Measurements from ENCODE around the gene ZNF750. TPM values are rescaled to one million over a fixed set of nuclear protein-coding genes. Genes with fewer than 3 reads are reported as not detected.

ZNF750 gene
- polyA plus RNA-seq, 3 donors = not detected

- Histone ChIP-seq H3K79me2 (ENCODE audit: insufficient read depth, low read length) (no peaks in the 10 kb centered on the region), H3K9ac (ENCODE audit: insufficient read depth, low read length, poor library complexity, severe bottlenecking) (no peak overlapping the region), H3K27ac (ENCODE audit: low read depth in 1 of 2, low read length in 2 of 2) (no peak overlapping the region), H3K4me2 (replicated peaks; ENCODE audit: extremely low read depth, low read length, poor library complexity, severe bottlenecking) (no peak overlapping the region), H3K9me3 (replicated peaks in 1 of 2; ENCODE audit: control insufficient read depth in 1 of 2, insufficient read depth in 1 of 2, low read length in 2 of 2) (no peaks in the 10 kb centered on the region), H3K4me1 (ENCODE audit: control insufficient read depth in 1 of 2, insufficient read depth in 2 of 2, low read length in 2 of 2) (peaks cover 19 to 21% of the 10 kb centered on the region in 2 donors), H3K36me3 (replicated peaks in 1 of 2; ENCODE audit: control insufficient read depth in 1 of 2, insufficient read depth in 2 of 2, low read length in 2 of 2) (no peaks in the 10 kb centered on the region), H3K27me3 (ENCODE audit: control insufficient read depth in 2 of 2, insufficient read depth in 2 of 2, low read length in 2 of 2) (no peaks in the 10 kb centered on the region), H2AFZ (ENCODE audit: insufficient read depth, low read depth, low read length, poor library complexity, severe bottlenecking) (no peak overlapping the region), H3K4me3 (replicated peaks in 1 of 3; ENCODE audit: low read depth in 2 of 3, low read length in 3 of 3) (no peak overlapping the region), H4K20me1 (ENCODE audit: insufficient read depth, low read length) (no peaks in the 10 kb centered on the region)
- intact Hi-C loops (cut with micrococcal nuclease) = no loop called here
- Mint-ChIP-seq H3K27ac (no peak overlapping the region), H3K4me3 (no peak overlapping the region), H3K9me3 (peaks cover 0 to 4% (median 0%) of the 10 kb centered on the region in 7 donors), H3K36me3 (peaks cover 11 to 12% of the 10 kb centered on the region in 2 donors), H3K4me1 (peaks cover 20% of the 10 kb centered on the region), H3K27me3 (ENCODE audit: low read depth in 3 of 3) (peaks cover 0 to 11% (median 0%) of the 10 kb centered on the region in 3 donors)
- WGBS (ENCODE audit: insufficient coverage) = 97% methylated on average over 9 of the region's 16 CpGs
- no peak for DNase-seq
- no peak for TF ChIP-seq CTCF (IDR thresholded peaks at IDR 0.05)
Observed at GRCh38 chr17:82841921-82842596, 2.2 kb upstream of the ZNF750 start.

GRCh38 chr17:82840431-82840831 is 609 bp upstream of the ZNF750 start:
- Histone ChIP-seq H3K4me2 (replicated peaks; ENCODE audit: extremely low read depth, low read length, poor library complexity, severe bottlenecking) (no peak overlapping the region), H3K27me3 (ENCODE audit: control insufficient read depth in 2 of 2, insufficient read depth in 2 of 2, low read length in 2 of 2) (no peaks in the 10 kb centered on the region)

More at GRCh38 chr17:82840431-82840831, 609 bp upstream of the ZNF750 start:
- H3K4me3 Mint-ChIP-seq = no peak overlapping the region
- H2AFZ ChIP-seq (ENCODE audit: insufficient read depth, low read depth, low read length, poor library complexity, severe bottlenecking) = no peak overlapping the region
- no peak overlapping the region for H3K27ac ChIP-seq (ENCODE audit: low read depth in 1 of 2, low read length in 2 of 2)
- no peaks in the 10 kb centered on the region for H3K36me3 ChIP-seq (replicated peaks in 1 of 2; ENCODE audit: control insufficient read depth in 1 of 2, insufficient read depth in 2 of 2, low read length in 2 of 2)
- TF ChIP-seq CTCF (IDR thresholded peaks at IDR 0.05) = no peak
- no peaks in the 10 kb centered on the region for H4K20me1 ChIP-seq (ENCODE audit: insufficient read depth, low read length)
- intact Hi-C loops (cut with micrococcal nuclease) = no loop called here
- H3K27ac Mint-ChIP-seq = no peak overlapping the region
- peaks cover 0 to 9% (median 0%) of the 10 kb centered on the region in 3 donors for H3K27me3 Mint-ChIP-seq (ENCODE audit: low read depth in 3 of 3)
- H3K79me2 ChIP-seq (ENCODE audit: insufficient read depth, low read length) = no peaks in the 10 kb centered on the region
- H3K9ac ChIP-seq (ENCODE audit: insufficient read depth, low read length, poor library complexity, severe bottlenecking) = no peak overlapping the region
- peaks cover 32 to 37% of the 10 kb centered on the region in 2 donors for H3K4me1 ChIP-seq (ENCODE audit: control insufficient read depth in 1 of 2, insufficient read depth in 2 of 2, low read length in 2 of 2)
- peaks cover 5 to 11% of the 10 kb centered on the region in 2 donors for H3K36me3 Mint-ChIP-seq
- 100% methylated on average over 5 of the region's 12 CpGs for WGBS (ENCODE audit: insufficient coverage)
- H3K9me3 Mint-ChIP-seq = peaks cover 0 to 4% (median 0%) of the 10 kb centered on the region in 7 donors
- H3K4me1 Mint-ChIP-seq = peaks cover 35% of the 10 kb centered on the region
- DNase-seq = no peak
- H3K4me3 ChIP-seq (replicated peaks in 1 of 3; ENCODE audit: low read depth in 2 of 3, low read length in 3 of 3) = no peak overlapping the region
- H3K9me3 ChIP-seq (replicated peaks in 1 of 2; ENCODE audit: control insufficient read depth in 1 of 2, insufficient read depth in 1 of 2, low read length in 2 of 2) = no peaks in the 10 kb centered on the region
